B cell (primary cell): ENCODE data around the gene PCSK1.

Experiments used
- EZH2 ChIP-seq: IDR thresholded peaks from 2 replicates; pipeline ENCODE4 v1.6.1; 2012; ENCODE audit warnings: borderline replicate concordance, low read depth, mild to moderate bottlenecking, moderate library complexity, low read length; ENCODE audit not compliant: insufficient read depth, poor library complexity, severe bottlenecking
- TF ChIP-seq, protein P1 (sequence below): fragments of 200-600 bp; IDR thresholded peaks from one replicate; pipeline ENCODE4 v1.8.0; 2022; ENCODE audit warnings: antibody characterized with exemption, mild to moderate bottlenecking

DNA sequence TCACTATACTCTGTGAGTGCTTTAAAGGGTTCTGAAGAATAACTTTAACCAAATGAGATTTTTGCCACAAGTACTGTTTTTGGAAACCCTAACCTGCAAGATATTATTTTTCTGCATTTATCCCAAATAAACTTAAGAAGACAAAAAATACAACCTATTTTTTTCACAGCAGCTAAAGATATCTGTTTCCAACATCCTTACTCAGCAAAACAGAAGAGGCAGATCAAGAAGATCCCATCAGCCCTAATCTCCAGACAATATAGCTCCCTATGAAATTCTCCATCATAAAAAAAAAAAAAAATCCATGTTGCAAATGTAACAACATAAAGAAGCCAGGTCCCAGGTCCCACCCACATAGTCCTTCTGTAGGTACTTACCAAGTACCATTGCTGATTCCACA is 7.6 kb downstream of the PCSK1 start:
- TF ChIP-seq, protein P1, sequence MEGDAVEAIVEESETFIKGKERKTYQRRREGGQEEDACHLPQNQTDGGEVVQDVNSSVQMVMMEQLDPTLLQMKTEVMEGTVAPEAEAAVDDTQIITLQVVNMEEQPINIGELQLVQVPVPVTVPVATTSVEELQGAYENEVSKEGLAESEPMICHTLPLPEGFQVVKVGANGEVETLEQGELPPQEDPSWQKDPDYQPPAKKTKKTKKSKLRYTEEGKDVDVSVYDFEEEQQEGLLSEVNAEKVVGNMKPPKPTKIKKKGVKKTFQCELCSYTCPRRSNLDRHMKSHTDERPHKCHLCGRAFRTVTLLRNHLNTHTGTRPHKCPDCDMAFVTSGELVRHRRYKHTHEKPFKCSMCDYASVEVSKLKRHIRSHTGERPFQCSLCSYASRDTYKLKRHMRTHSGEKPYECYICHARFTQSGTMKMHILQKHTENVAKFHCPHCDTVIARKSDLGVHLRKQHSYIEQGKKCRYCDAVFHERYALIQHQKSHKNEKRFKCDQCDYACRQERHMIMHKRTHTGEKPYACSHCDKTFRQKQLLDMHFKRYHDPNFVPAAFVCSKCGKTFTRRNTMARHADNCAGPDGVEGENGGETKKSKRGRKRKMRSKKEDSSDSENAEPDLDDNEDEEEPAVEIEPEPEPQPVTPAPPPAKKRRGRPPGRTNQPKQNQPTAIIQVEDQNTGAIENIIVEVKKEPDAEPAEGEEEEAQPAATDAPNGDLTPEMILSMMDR = no peak
- no peak for TF ChIP-seq EZH2
